NK-92 (cell line): Measurements from ENCODE around the gene GLI1.

ENCODE experiments used
- DNase-seq: peaks from one replicate; lab custom pipeline; 2025; ENCODE audit not compliant: unreplicated experiment; lab: John Stamatoyannopoulos, UW

GLI1 gene

GRCh38 chr12:57460841-57461275 lies 1.3 kb downstream of the GLI1 start:
- DNase-seq: no peak

DNA sequence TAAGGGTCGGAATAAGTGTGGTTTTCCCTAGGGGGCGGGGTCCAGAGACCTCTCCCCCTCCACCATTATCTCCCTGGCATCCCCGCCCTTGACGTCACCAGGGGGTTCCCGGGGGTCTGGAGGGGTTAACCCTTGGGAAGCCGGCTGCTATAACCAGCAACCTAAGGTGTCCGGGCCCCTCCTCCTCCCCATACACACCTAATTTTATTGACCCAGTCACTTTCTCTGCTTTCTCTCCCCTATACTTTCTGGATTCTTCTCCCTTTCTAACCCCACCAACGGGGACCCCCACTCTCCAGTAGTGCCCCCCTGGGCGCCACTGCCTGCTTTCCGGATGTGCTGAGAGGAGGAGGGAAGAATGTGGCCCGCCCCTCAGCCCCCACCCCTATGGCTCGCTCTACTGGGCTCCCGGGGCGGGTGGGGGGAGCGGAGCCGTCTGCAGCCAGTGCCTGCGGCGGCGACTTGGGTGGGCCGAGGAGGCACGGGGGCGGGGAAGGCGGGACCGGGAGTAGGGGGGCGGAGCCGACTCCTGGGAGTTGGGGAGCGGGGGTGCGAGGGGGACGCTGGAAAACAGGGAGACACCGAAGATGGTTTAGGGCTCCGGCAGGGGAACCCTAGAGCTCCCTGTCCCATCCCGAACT lies 1.8 kb downstream of the GLI1 start:
- DNase-seq: no peak

GRCh38 chr12:57461917-57462250 lies 2.3 kb downstream of the GLI1 start:
- no peak for DNase-seq

- DNase-seq: peak; percentile 12
Observed at GRCh38 chr12:57462251-57462911, 2.8 kb downstream of the GLI1 start.

GRCh38 chr12:57462912-57463253 lies 3.3 kb downstream of the GLI1 start:
- no peak for DNase-seq

DNA sequence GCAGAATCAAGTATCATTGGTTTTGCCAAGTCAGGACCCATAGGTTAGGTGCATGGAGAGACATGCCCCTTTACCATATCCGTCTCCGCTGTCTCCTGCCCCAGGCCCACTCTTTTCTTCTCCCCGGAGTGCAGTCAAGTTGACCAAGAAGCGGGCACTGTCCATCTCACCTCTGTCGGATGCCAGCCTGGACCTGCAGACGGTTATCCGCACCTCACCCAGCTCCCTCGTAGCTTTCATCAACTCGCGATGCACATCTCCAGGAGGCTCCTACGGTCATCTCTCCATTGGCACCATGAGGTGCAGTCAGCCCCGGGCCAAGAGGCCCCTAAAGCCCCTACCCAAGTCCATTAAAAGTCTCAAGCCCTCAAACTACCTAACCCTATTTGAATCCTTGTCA lies 5.0 kb downstream of the GLI1 start:
- no peak for DNase-seq

DNA sequence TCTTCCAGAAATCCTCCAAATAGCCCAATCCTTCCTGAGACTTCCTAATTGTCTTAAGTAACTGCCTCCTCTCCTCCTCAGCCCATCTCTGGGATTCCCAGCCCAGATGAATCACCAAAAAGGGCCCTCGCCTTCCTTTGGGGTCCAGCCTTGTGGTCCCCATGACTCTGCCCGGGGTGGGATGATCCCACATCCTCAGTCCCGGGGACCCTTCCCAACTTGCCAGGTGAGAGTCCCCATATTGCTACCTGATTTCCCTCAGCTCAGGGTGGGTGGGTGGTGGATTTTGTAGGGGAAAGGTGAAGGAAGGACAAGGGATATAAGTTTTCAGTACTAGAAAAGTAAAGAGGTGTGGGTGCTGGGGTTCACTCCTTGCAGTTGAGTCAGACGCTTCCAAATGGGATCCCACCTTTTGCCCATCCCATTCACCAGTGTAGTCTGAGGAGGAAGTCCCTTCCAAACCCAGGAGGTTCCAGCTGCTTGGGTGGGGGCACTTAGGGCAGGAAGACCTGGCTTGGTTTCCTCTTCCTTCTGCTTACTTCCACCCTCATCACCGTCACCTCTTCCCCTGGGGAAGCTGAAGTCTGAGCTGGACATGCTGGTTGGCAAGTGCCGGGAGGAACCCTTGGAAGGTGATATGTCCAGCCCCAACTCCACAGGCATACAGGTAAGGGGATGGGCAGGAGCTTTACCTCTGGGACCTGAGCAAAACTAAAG lies 5.6 kb downstream of the GLI1 start:
- no peak for DNase-seq

DNA sequence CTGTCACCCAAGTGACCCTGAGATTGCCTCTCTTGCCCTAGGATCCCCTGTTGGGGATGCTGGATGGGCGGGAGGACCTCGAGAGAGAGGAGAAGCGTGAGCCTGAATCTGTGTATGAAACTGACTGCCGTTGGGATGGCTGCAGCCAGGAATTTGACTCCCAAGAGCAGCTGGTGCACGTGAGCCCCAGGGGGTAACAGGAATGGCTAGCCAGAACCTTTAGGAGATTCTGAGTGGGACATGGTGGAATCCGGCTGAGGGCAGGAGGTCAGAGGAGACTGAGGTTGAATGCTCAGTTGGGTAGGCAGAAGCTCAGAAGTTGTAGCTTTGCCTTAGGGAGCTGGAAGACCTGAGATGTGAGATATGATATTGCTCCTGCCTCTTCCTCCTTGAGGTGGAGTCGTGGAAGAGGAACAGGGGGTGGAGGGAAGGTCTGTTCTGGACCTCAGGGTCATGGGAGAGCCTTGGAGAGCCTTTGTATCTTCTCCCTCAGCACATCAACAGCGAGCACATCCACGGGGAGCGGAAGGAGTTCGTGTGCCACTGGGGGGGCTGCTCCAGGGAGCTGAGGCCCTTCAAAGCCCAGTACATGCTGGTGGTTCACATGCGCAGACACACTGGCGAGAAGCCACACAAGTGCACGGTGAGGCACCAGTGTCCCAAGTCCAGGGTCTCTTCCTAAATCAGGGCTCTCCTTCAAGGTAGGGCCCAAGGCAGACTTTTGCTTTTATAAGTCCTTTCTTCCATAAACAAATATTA lies 6.3 kb downstream of the GLI1 start:
- DNase-seq: no peak

DNA sequence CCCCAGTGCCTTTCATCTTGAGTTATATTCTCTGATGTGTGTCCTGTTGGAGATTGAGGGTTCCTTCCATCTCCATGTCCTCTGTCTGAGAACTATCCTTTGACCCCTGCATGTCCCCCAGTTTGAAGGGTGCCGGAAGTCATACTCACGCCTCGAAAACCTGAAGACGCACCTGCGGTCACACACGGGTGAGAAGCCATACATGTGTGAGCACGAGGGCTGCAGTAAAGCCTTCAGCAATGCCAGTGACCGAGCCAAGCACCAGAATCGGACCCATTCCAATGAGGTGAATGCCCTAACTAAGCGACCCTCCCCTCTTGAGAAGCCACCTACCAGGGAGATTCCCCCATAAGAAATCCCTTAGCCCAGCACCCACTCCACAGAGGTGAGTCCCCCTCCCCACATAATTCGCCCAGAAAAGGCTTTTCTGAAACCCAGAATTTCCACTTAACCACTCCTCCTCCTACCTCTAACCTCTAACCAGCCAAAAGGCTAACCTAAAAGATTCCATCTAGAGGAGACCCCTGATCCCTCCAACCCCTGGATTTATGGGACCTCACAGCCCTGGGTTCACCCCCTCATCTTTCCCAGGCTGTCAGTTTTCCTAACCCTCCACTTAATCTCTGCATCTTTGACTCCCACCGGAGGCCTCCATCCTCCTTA lies 7.8 kb downstream of the GLI1 start:
- no peak for DNase-seq

- no peak for DNase-seq
Observed at GRCh38 chr12:57467915-57468314, 8.3 kb downstream of the GLI1 start.

DNA sequence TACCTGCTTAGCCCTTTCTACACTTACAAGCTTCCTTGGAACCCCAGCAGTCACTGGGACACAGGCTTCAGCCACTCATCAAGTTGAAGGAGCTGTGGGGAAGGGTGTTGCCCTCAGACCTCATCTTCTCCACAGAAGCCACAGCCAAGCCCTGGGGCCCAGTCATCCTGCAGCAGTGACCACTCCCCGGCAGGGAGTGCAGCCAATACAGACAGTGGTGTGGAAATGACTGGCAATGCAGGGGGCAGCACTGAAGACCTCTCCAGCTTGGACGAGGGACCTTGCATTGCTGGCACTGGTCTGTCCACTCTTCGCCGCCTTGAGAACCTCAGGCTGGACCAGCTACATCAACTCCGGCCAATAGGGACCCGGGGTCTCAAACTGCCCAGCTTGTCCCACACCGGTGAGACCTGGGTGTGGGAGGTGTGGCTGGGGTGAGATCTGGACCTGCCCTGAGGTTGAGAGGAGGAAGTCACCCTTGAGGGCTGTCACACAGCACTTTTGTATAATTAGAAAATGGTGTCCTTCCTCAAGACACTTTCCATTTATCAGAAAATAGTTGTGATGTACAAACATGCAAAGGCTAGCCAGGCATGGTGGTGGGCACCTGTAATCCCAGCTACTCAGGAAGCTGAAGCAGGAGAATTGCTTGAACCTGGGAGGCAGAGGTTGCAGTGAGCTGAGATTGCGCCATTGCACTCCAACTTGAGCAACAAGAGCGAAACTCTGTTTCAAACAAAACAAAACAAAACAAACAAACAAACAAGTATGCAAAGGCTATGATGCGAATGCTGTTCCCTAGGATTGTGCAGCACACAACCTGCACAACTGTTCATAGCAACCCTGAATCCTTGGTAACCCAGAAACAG lies 9.9 kb downstream of the GLI1 start:
- DNase-seq: no peak

- no peak for DNase-seq
Observed at GRCh38 chr12:57470286-57470969, 10.8 kb downstream of the GLI1 start.

- no peak for DNase-seq
Observed at GRCh38 chr12:57470970-57471656, 11.5 kb downstream of the GLI1 start.

DNA sequence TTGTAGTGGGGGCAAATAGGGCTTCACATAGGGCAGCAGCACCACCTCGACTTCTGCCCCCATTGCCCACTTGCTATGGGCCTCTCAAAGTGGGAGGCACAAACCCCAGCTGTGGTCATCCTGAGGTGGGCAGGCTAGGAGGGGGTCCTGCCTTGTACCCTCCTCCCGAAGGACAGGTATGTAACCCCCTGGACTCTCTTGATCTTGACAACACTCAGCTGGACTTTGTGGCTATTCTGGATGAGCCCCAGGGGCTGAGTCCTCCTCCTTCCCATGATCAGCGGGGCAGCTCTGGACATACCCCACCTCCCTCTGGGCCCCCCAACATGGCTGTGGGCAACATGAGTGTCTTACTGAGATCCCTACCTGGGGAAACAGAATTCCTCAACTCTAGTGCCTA lies 12.1 kb downstream of the GLI1 start:
- DNase-seq: no peak

GRCh38 chr12:57472391-57472790 lies 12.8 kb downstream of the GLI1 start:
- DNase-seq: no peak

DNA sequence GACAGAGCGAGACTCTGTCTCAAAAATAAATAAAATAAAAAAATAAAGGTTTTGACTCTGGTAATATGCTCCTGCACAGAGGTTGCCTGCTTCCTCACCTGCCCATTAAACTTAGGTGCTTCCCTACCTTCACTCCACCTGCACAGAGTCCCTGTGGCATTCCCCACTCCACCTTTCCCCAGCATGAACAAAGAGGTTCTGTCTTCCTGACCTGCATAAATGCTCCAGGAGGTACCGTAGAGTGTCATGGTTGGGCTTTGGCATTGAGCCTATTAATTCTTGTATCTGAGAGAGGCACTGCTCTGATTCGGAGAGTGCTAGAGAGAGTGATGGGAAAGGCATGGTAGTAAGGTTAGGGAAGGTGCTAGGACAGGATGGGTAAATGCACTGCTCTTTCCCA lies 13.8 kb downstream of the GLI1 start:
- no peak for DNase-seq

- no peak for DNase-seq
Observed at GRCh38 chr12:57473886-57474285, 14.3 kb downstream of the GLI1 start.

GRCh38 chr12:57474430-57474829 lies 14.8 kb downstream of the GLI1 start:
- no peak for DNase-seq

DNA sequence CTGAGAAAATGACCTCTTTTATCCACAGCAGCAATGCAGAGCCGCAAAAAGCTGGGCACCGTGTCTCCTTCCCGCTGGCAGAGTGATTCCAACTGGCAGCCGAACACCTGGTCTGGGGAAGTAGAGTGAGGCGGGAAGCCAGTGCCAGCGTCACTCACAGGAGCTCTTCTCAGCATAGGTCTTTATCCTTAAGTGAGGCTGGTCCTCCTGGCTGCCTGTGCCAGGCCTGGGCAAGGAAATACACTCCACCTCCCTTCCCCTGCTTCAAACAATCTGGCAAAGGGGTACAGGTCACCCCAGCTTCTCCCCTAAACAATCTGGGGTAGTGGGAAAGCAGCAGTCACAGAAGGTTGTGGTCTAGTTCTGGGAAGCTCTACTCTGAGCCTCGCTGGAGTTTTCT lies 15.3 kb downstream of the GLI1 start:
- DNase-seq: no peak
